Choroid plexus epithelial cell (primary cell): ENCODE results near the gene TSPO2.

Experiments used
- DNase-seq: peaks from one replicate; pipeline ENCODE4 v3.0.0-alpha.2; 2010; ENCODE audit warnings: low read depth
- H3K4me3 ChIP-seq: 2 replicates; pipeline ENCODE4 v1.5.1; 2011; ENCODE audit warnings: low read depth, mild to moderate bottlenecking, control low read depth, low read length, moderate library complexity
- CTCF ChIP-seq: conservative IDR thresholded peaks from 2 replicates; pipeline ENCODE4 v1.5.1; 2011; ENCODE audit warnings: low read depth, mild to moderate bottlenecking, control low read depth, inconsistent platforms, low read length, moderate library complexity

TSPO2 gene

GRCh38 chr6:41040940-41041536 is 1.2 kb upstream of the TSPO2 start:
- H3K4me3 ChIP-seq, result no peak overlapping the region
- TF ChIP-seq CTCF, result no peak
- no peak for DNase-seq

GRCh38 chr6:41043151-41043550 is 884 bp downstream of the TSPO2 start:
- no peak for DNase-seq
- H3K4me3 ChIP-seq, result no peak overlapping the region
- no peak for TF ChIP-seq CTCF

- no peak for TF ChIP-seq CTCF
- no peak for DNase-seq
- H3K4me3 ChIP-seq, result no peak overlapping the region
Observed at GRCh38 chr6:41045664-41046063, 3.4 kb downstream of the TSPO2 start.

GRCh38 chr6:41046084-41046483 is 3.8 kb downstream of the TSPO2 start:
- no peak overlapping the region for H3K4me3 ChIP-seq
- TF ChIP-seq CTCF, result no peak
- no peak for DNase-seq

GRCh38 chr6:41047306-41047705 is 5.0 kb downstream of the TSPO2 start:
- H3K4me3 ChIP-seq, result no peak overlapping the region
- DNase-seq, result no peak
- TF ChIP-seq CTCF, result no peak

GRCh38 chr6:41047745-41048732 is 5.8 kb downstream of the TSPO2 start:
- no peak overlapping the region for H3K4me3 ChIP-seq
- no peak for TF ChIP-seq CTCF
- DNase-seq, result no peak
